ENCODE data around the gene ASTL.

ASTL gene

GRCh38 chr2:96170626-96171025, 32.3 kb upstream of the ASTL start:
- DNase-seq (ENCODE audit: low read depth, low spot score), result no peak
- TF ChIP-seq CTCF (IDR thresholded peaks at IDR 0.05; ENCODE audit: low read depth, low read length), result no peak

GRCh38 chr2:96169868-96170507, 31.7 kb upstream of the ASTL start:
- no peak overlapping the region for H3K4me3 ChIP-seq (ENCODE audit: low read depth, low read length)
- TF ChIP-seq CTCF (IDR thresholded peaks at IDR 0.05; ENCODE audit: low read depth, low read length), result no peak
- in situ Hi-C loops (cut with HindIII; ENCODE audit: low sequenced_read_pairs), result no loop called here
- DNase-seq (ENCODE audit: low read depth, low spot score), result no peak

More at GRCh38 chr2:96170626-96171025, 32.3 kb upstream of the ASTL start:
- no peak overlapping the region for H3K4me3 ChIP-seq (ENCODE audit: low read depth, low read length)
- in situ Hi-C loops (cut with HindIII; ENCODE audit: low sequenced_read_pairs), result no loop called here

- in situ Hi-C loops (cut with HindIII; ENCODE audit: low sequenced_read_pairs), result no loop called here
- H3K4me3 ChIP-seq (ENCODE audit: low read depth, low read length), result no peak overlapping the region
- TF ChIP-seq CTCF (IDR thresholded peaks at IDR 0.05; ENCODE audit: low read depth, low read length), result no peak
- DNase-seq (ENCODE audit: low read depth, low spot score), result no peak
Measured at GRCh38 chr2:96167407-96168013, 29.2 kb upstream of the ASTL start.

- no peak for DNase-seq (ENCODE audit: low read depth, low spot score)
- no peak overlapping the region for H3K4me3 ChIP-seq (ENCODE audit: low read depth, low read length)
Measured at GRCh38 chr2:96164459-96165184, 26.3 kb upstream of the ASTL start.

GRCh38 chr2:96163768-96164429, 25.6 kb upstream of the ASTL start:
- TF ChIP-seq CTCF (IDR thresholded peaks at IDR 0.05; ENCODE audit: low read depth, low read length), result no peak
- in situ Hi-C loops (cut with HindIII; ENCODE audit: low sequenced_read_pairs), result no loop called here
- no peak for DNase-seq (ENCODE audit: low read depth, low spot score)
- no peak overlapping the region for H3K4me3 ChIP-seq (ENCODE audit: low read depth, low read length)

More at GRCh38 chr2:96164459-96165184, 26.3 kb upstream of the ASTL start:
- in situ Hi-C loops (cut with HindIII; ENCODE audit: low sequenced_read_pairs), result no loop called here
- TF ChIP-seq CTCF (IDR thresholded peaks at IDR 0.05; ENCODE audit: low read depth, low read length), result no peak

GRCh38 chr2:96163415-96163767, 25.1 kb upstream of the ASTL start:
- in situ Hi-C loops (cut with HindIII; ENCODE audit: low sequenced_read_pairs), result no loop called here
- no peak for DNase-seq (ENCODE audit: low read depth, low spot score)
- no peak for TF ChIP-seq CTCF (IDR thresholded peaks at IDR 0.05; ENCODE audit: low read depth, low read length)
- no peak overlapping the region for H3K4me3 ChIP-seq (ENCODE audit: low read depth, low read length)

Data from astrocyte of the spinal cord (primary cell).